Esophagus (tissue), 2 donors: ENCODE measurements around the gene JPH4. TPM values are rescaled to one million over a fixed set of nuclear protein-coding genes. Genes with fewer than 3 reads are reported as not detected.
"Not testable (repeated sequence)": the region's sequence is repeated elsewhere in the genome, so short reads cannot be mapped to it uniquely, and the experiment has no call there.

Experiments used
- H3K27ac ChIP-seq, 2 donors: one replicate each; pipeline ENCODE4 v1.5.1; 2013; ENCODE audit warnings: low read depth in 2 of 2, mild to moderate bottlenecking in 2 of 2, inconsistent platforms in 1 of 2, low read length in 1 of 2, moderate library complexity in 1 of 2
- H3K27me3 ChIP-seq, 2 donors: one replicate each; pipeline ENCODE4 v1.6.1; 2013; ENCODE audit warnings: low read length in 2 of 2, control low read depth in 1 of 2, mild to moderate bottlenecking in 1 of 2; ENCODE audit not compliant: insufficient read depth in 2 of 2, control insufficient read depth in 1 of 2
- H3K36me3 ChIP-seq, 2 donors: one replicate each; pipeline ENCODE4 v1.6.1; 2013; ENCODE audit warnings: low read length in 1 of 2; ENCODE audit not compliant: control insufficient read depth in 2 of 2, insufficient read depth in 2 of 2
- H3K4me1 ChIP-seq, 2 donors: one replicate each; pipeline ENCODE4 v1.6.1; 2013; ENCODE audit warnings: low read length in 1 of 2; ENCODE audit not compliant: control insufficient read depth in 2 of 2, insufficient read depth in 2 of 2
- H3K4me3 ChIP-seq, 2 donors: one replicate each; pipeline ENCODE4 v1.5.1; 2013; ENCODE audit warnings: low read length in 2 of 2, mild to moderate bottlenecking in 2 of 2, low read depth in 1 of 2, moderate library complexity in 1 of 2
- H3K9me3 ChIP-seq, 2 donors: one replicate each; pipeline ENCODE4 v1.6.1; 2013; ENCODE audit warnings: mild to moderate bottlenecking in 2 of 2, low read depth in 1 of 2, low read length in 1 of 2, moderate library complexity in 1 of 2; ENCODE audit not compliant: control insufficient read depth in 2 of 2, insufficient read depth in 1 of 2
- WGBS, 2 donors: extraction: QIAGEN DNeasy Blood & Tissue Kit; methylation state at CpG; one replicate each; pipeline ENCODE4 v1.1.7; 2013; 5-methylcytosine and 5-hydroxymethylcytosine counted together
- polyA plus RNA-seq, 2 donors: library from polyadenylated mRNA; stranded (reverse); fragments of 200-250 nt; gene quantifications; one replicate each; pipeline ENCODE4 v1.2.3, GENCODE V29; 2013
- donor health status: healthy with polysubstance abuse.
- donor health status: Bipolar disorder and iron deficiency.

The JPH4 gene
- polyA plus RNA-seq, 2 donors, result 0.04 to 0.15 TPM

GRCh38 chr14:23543403-23543802 lies 35.2 kb downstream of the JPH4 start:
- H3K27me3 ChIP-seq, result no peaks in the 10 kb centered on the region
- WGBS, 2 donors, result 91 to 95% methylated on average over 5 of the region's 5 CpGs

GRCh38 chr14:23542261-23542660 lies 36.3 kb downstream of the JPH4 start:
- Histone ChIP-seq H3K27me3 (no peaks in the 10 kb centered on the region), H3K36me3 (no peaks in the 10 kb centered on the region), H3K4me3 (no peak overlapping the region), H3K9me3 (no peaks in the 10 kb centered on the region), H3K27ac (no peak overlapping the region), H3K4me1 (no peaks in the 10 kb centered on the region)
- WGBS, 2 donors, result 82 to 84% methylated on average over 5 of the region's 5 CpGs

More at GRCh38 chr14:23543403-23543802, 35.2 kb downstream of the JPH4 start:
- Histone ChIP-seq H3K4me3 (no peak overlapping the region), H3K9me3 (no peaks in the 10 kb centered on the region), H3K36me3 (no peaks in the 10 kb centered on the region), H3K4me1 (no peaks in the 10 kb centered on the region), H3K27ac (no peak overlapping the region)

GRCh38 chr14:23540141-23540469 lies 38.5 kb downstream of the JPH4 start:
- no peaks in the 10 kb centered on the region for H3K27me3 ChIP-seq
- no peak overlapping the region for H3K4me3 ChIP-seq
- no peaks in the 10 kb centered on the region for H3K9me3 ChIP-seq
- no peaks in the 10 kb centered on the region for H3K4me1 ChIP-seq
- H3K36me3 ChIP-seq, result no peaks in the 10 kb centered on the region
- 83 to 87% methylated on average over 4 of the region's 4 CpGs for WGBS, 2 donors
- H3K27ac ChIP-seq, result no peak overlapping the region

- Histone ChIP-seq H3K27ac (no peak overlapping the region), H3K9me3 (no peaks in the 10 kb centered on the region), H3K27me3 (no peaks in the 10 kb centered on the region), H3K4me3 (no peak overlapping the region), H3K36me3 (no peaks in the 10 kb centered on the region), H3K4me1 (no peaks in the 10 kb centered on the region)
- WGBS, 2 donors, result 40 to 43% methylated on average over 10 of the region's 10 CpGs
Measured at GRCh38 chr14:23539248-23540140, 39.1 kb downstream of the JPH4 start.

GRCh38 chr14:23538785-23539184 lies 39.8 kb downstream of the JPH4 start:
- H3K36me3 ChIP-seq, result no peaks in the 10 kb centered on the region
- H3K4me1 ChIP-seq, result no peaks in the 10 kb centered on the region
- no peaks in the 10 kb centered on the region for H3K27me3 ChIP-seq
- no peak overlapping the region for H3K27ac ChIP-seq
- no peak overlapping the region for H3K4me3 ChIP-seq
- 44 to 51% methylated on average over 7 of the region's 7 CpGs for WGBS, 2 donors
- H3K9me3 ChIP-seq, result no peaks in the 10 kb centered on the region

- H3K36me3 ChIP-seq, result no peaks in the 10 kb centered on the region
- no peaks in the 10 kb centered on the region for H3K4me1 ChIP-seq
- H3K27me3 ChIP-seq, result no peaks in the 10 kb centered on the region
- 72 to 76% methylated on average over 10 of the region's 10 CpGs for WGBS, 2 donors
- H3K4me3 ChIP-seq, result no peak overlapping the region
- H3K9me3 ChIP-seq, result no peaks in the 10 kb centered on the region
- H3K27ac ChIP-seq, result no peak overlapping the region
Measured at GRCh38 chr14:23538050-23538718, 40.4 kb downstream of the JPH4 start.

GRCh38 chr14:23537351-23538049 lies 41.1 kb downstream of the JPH4 start:
- H3K9me3 ChIP-seq, result no peaks in the 10 kb centered on the region
- H3K36me3 ChIP-seq, result no peaks in the 10 kb centered on the region
- 60 to 62% methylated on average over 13 of the region's 13 CpGs for WGBS, 2 donors
- no peak overlapping the region for H3K4me3 ChIP-seq
- H3K27ac ChIP-seq, result no peak overlapping the region
- no peaks in the 10 kb centered on the region for H3K27me3 ChIP-seq
- no peaks in the 10 kb centered on the region for H3K4me1 ChIP-seq

GRCh38 chr14:23536906-23537305 lies 41.7 kb downstream of the JPH4 start:
- 88 to 91% methylated on average over 6 of the region's 6 CpGs for WGBS, 2 donors
- not testable (repeated sequence) for H3K9me3 ChIP-seq

GRCh38 chr14:23536494-23536893 lies 42.1 kb downstream of the JPH4 start:
- WGBS, 2 donors, result 93 to 96% methylated on average over 2 of the region's 2 CpGs
- Histone ChIP-seq H3K9me3 (no peaks in the 10 kb centered on the region), H3K4me1 (no peaks in the 10 kb centered on the region), H3K36me3 (no peaks in the 10 kb centered on the region), H3K27me3 (no peaks in the 10 kb centered on the region), H3K4me3 (no peak overlapping the region), H3K27ac (no peak overlapping the region)

More at GRCh38 chr14:23536906-23537305, 41.7 kb downstream of the JPH4 start:
- H3K27me3 ChIP-seq, H3K4me3 ChIP-seq, H3K36me3 ChIP-seq, H3K27ac ChIP-seq, H3K4me1 ChIP-seq: not testable (repeated sequence)
